Brain microvascular endothelial cell (primary cell): ENCODE data around the gene MTOR.

Source experiments
- DNase-seq: peaks from one replicate; pipeline ENCODE4 v3.0.0-alpha.2; 2020
- H3K27ac ChIP-seq: fragments of 250-450 bp; sonication (Bioruptor Pico); 2 replicates; pipeline ENCODE4 v1.5.1; 2020; ENCODE audit warnings: mild to moderate bottlenecking, moderate library complexity
- H3K27me3 ChIP-seq: fragments of 250-450 bp; sonication (Bioruptor Pico); replicated peaks from 2 replicates; pipeline ENCODE4 v1.5.1; 2020; ENCODE audit warnings: mild to moderate bottlenecking
- H3K36me3 ChIP-seq: fragments of 250-450 bp; sonication (Bioruptor Pico); replicated peaks from 2 replicates; pipeline ENCODE4 v1.5.1; 2020; ENCODE audit warnings: mild to moderate bottlenecking
- H3K4me3 ChIP-seq: 2 replicates; pipeline ENCODE4 v1.5.1; 2011; ENCODE audit warnings: low read depth, mild to moderate bottlenecking, control low read depth, low read length, moderate library complexity
- CTCF ChIP-seq: IDR thresholded peaks from 2 replicates; pipeline ENCODE4 v1.5.1; 2011; ENCODE audit warnings: low read depth, mild to moderate bottlenecking, moderate library complexity, low read length, control low read depth, inconsistent platforms; ENCODE audit errors: missing control alignments
- in situ Hi-C: cut with HindIII; loops from 2 replicates; pipeline ENCODE4 v1.10.0; 2017; ENCODE audit warnings: low sequenced_read_pairs, low pct_ligation_motif_present

Gene MTOR

GRCh38 chr1:11229203-11229602 lies 33.1 kb downstream of the MTOR start:
- no peak for TF ChIP-seq CTCF
- peaks cover 66% of the 10 kb centered on the region for H3K36me3 ChIP-seq
- no peak overlapping the region for H3K27ac ChIP-seq
- no peak overlapping the region for H3K4me3 ChIP-seq
- H3K27me3 ChIP-seq, result no peaks in the 10 kb centered on the region
- in situ Hi-C loops, result loop anchor here (25.0 kb wide), 1 partner anchor 408 kb away; no protein-coding TSS in a partner anchor
- DNase-seq, result no peak

DNA sequence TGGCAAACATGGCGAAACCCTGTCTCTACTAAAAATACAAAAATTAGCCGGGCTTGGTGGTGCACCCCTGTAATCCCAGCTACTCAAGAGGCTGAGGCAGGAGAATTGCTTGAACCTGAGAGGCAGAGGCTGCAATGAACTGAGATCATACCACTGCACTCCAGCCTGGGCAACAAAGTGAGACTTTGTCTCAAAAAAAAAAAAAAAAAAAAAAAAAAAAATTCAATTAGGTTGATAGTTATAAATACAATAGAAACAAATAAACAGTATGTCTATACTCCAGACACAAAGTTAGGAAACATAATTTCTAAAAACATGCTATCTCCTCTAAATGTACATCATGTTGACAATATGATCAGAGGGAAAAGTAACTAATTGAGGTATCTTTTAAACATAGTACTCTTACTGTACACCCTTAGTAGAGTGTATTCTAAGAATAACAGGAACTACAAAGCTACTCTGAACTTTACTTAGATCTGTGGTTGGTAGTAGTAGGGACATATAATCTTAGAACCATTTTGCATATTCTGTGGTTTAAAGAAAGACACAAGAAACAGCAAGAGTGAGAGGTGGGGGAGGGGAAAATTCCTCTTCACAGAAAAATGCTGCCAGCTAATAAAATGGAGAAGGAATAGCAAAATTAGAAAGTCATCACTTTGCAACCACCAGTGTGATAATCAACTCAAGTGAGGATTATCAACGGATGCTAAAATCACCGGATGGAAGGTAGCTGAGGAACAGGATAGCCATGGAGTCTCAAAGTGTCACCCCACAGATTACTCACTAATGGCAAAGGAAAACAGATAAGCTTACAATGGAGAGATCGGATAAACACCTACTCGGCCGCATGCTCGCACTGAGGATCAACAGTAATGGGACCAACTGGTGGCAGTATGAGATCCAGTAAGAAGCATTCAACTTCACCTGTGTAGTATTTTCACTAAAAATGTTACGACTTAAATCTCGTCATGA lies 35.0 kb downstream of the MTOR start:
- TF ChIP-seq CTCF, result no peak
- Histone ChIP-seq H3K27ac (no peak overlapping the region), H3K27me3 (no peaks in the 10 kb centered on the region), H3K4me3 (no peak overlapping the region), H3K36me3 (peaks cover 51% of the 10 kb centered on the region)
- in situ Hi-C loops, result loop anchor here (25.0 kb wide), 1 partner anchor 410 kb away; no protein-coding TSS in a partner anchor
- DNase-seq, result no peak

DNA sequence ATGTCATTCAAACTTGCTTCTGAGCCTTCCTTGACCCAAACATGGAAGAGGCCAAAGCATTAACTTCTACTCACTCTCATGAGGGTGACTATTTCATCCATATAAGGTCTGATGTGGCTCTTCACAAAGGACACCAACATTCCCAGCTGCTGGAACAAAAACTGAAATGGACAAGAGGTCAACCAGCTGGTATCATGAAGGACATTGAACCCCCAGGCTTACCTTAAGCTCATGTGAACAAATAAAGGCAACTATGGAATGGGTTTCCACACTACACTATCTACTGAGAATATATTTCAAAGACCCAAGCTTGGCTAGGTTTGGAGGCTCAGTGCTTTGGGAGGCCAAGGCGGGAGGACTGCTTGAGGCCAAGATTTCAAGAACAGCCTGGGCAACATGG lies 46.3 kb downstream of the MTOR start:
- TF ChIP-seq CTCF, result no peak
- no peak for DNase-seq
- no peak overlapping the region for H3K27ac ChIP-seq
- H3K27me3 ChIP-seq, result no peaks in the 10 kb centered on the region
- no peak overlapping the region for H3K4me3 ChIP-seq
- H3K36me3 ChIP-seq, result peaks cover 66% of the 10 kb centered on the region
- in situ Hi-C loops, result no loop called here

DNA sequence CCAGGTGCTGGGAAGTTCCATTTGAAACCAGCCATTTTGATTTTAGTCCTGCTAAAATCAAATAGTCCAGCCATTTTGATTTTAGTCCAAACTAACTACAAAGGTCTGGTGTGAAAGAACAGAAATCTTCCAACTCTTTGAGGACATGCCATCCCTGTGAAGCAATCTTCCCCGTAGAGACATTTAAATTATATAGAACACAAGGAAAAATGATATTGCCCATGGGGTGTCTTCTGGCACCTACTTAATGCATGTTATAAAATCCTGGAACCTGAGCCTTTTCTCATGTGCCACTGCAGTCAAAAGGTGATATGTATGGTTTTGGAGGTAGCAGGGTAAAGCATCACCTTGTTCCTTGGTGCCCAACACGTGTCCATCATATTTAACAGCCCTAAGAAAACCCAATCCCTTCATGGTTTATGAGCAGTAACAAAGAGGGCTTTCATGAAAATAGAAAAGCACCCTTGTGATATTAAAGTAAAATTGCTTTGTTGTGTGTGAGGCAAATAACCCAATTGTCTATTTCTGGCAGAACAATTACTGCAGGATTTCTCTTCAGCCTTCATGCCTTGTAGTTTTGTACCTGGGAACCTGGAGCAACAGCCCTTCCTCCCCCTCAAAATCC lies 46.9 kb downstream of the MTOR start:
- no peaks in the 10 kb centered on the region for H3K27me3 ChIP-seq
- TF ChIP-seq CTCF, result no peak

DNA sequence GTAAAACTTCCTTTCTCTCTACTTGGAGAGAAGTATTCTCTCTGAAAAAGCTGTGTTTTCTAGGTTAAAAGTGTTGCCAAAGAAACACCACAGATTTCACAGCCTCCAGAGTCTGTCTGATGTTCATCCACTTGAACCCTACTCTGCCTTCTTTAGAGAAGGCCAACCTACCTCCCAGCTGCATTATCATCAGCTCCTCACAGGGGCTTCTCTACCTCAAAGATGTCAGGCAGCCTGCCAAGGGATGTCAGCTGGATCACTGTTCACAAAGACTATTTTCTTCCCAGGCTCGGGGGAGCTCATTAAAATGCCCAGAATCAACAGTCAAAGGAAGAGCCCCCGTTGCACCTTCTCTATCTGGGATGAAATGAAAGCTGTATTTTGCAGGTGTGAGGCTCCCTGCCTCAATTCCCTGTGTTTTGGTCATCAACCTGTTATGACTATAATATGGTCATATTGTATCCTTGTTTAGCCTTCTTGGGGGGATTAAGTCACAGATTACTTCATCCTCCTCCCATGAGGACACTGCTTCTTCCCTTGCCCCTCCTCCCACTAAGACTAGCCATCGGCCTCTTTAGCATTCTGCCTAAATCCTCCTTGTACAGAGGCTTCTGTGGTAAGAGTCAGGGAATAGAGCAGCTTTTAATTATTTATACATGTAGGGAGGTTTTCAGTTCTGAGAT lies 47.5 kb downstream of the MTOR start:
- no peaks in the 10 kb centered on the region for H3K27me3 ChIP-seq
- no peak overlapping the region for H3K27ac ChIP-seq
- TF ChIP-seq CTCF, result no peak
- peaks cover 75% of the 10 kb centered on the region for H3K36me3 ChIP-seq
- in situ Hi-C loops, result no loop called here
- DNase-seq, result no peak
- no peak overlapping the region for H3K4me3 ChIP-seq

More for the DNA sequence above, 46.9 kb downstream of the MTOR start:
- in situ Hi-C loops, result no loop called here
- Histone ChIP-seq H3K27ac (no peak overlapping the region), H3K4me3 (no peak overlapping the region), H3K36me3 (peaks cover 70% of the 10 kb centered on the region)
- DNase-seq, result no peak
